GM21447 (cell line): ENCODE results near the gene MFNG.
"Not testable (repeated sequence)": the region's sequence is repeated elsewhere in the genome, so short reads cannot be mapped to it uniquely, and the experiment has no call there.

Experiments
- ATAC-seq: cut with Tn5 transposase; IDR thresholded peaks from one replicate; pipeline ENCODE4 v1.9.1; 2021; ENCODE audit not compliant: unreplicated experiment

MFNG gene

GRCh38 chr22:37476389-37477329 lies 9.5 kb downstream of the MFNG start:
- ATAC-seq: no peak

GRCh38 chr22:37474447-37475090 lies 11.6 kb downstream of the MFNG start:
- ATAC-seq: no peak

GRCh38 chr22:37473437-37473946 lies 12.7 kb downstream of the MFNG start:
- no peak for ATAC-seq

GRCh38 chr22:37472418-37473006 lies 13.7 kb downstream of the MFNG start:
- ATAC-seq: no peak

- ATAC-seq: no peak
Measured at GRCh38 chr22:37471727-37472417, 14.3 kb downstream of the MFNG start.

- ATAC-seq: no peak
Measured at GRCh38 chr22:37470087-37470445, 16.1 kb downstream of the MFNG start.

GRCh38 chr22:37469416-37470086 lies 16.6 kb downstream of the MFNG start:
- ATAC-seq: no peak

GRCh38 chr22:37468201-37468695 lies 17.9 kb downstream of the MFNG start:
- not testable (repeated sequence) for ATAC-seq

- ATAC-seq: no peak
Measured at GRCh38 chr22:37467391-37467955, 18.7 kb downstream of the MFNG start.

- ATAC-seq: peak; percentile 74
Measured at GRCh38 chr22:37464181-37464580, 22.0 kb downstream of the MFNG start.

GRCh38 chr22:37462983-37463382 lies 23.2 kb downstream of the MFNG start:
- ATAC-seq: no peak

GRCh38 chr22:37462436-37462835 lies 23.7 kb downstream of the MFNG start:
- ATAC-seq: no peak

GRCh38 chr22:37461961-37462360 lies 24.2 kb downstream of the MFNG start:
- no peak for ATAC-seq

GRCh38 chr22:37460684-37461083 lies 25.5 kb downstream of the MFNG start:
- ATAC-seq: no peak

GRCh38 chr22:37459206-37459605 lies 27.0 kb downstream of the MFNG start:
- no peak for ATAC-seq

- ATAC-seq: no peak
Measured at GRCh38 chr22:37457093-37457893, 28.9 kb downstream of the MFNG start.

- ATAC-seq: no peak
Measured at GRCh38 chr22:37456346-37456745, 29.8 kb downstream of the MFNG start.

- no peak for ATAC-seq
Measured at GRCh38 chr22:37455896-37456295, 30.3 kb downstream of the MFNG start.
